ENCODE measurements around the gene ARHGAP24. TPM values are rescaled to one million over a fixed set of nuclear protein-coding genes. Genes with fewer than 3 reads are reported as not detected.
A peak's percentile ranks its signal among the peaks of the same experiment; 100 is the strongest.

ARHGAP24 gene
- total and polyA plus RNA-seq, 10 of the 15 experiments (the other 5 are each of a cell fraction or from before 2014, with no cell fraction given): 0.10 to 4.2 (median 0.52) TPM

DNA sequence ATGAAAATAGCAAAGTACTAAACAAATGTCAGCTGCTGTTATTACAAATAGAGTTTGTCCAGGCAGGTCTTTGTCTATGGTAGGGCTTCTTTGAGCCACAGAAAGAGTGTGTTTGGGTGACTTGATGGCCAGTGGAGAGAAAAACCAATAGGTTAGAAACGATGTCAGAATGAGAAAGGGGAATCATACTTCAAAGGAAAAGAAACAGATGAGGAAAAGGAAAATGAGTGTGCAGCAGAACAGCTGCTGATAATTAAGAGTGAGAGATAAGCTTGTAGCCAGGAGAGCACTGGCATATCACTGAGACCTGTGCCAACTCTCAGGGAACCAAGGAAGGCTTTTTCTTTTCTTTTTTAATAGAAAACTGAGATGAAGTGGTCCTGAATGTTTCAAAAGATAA is 257.2 kb downstream of the ARHGAP24 start (continued):
- peak in 1 of 2 experiments; percentile 63; a peak in 2 of 4 replicates for TF ChIP-seq ETV6 (conservative IDR thresholded peaks at IDR 0.05 in 1 of 2, IDR thresholded peaks at IDR 0.05 in 1 of 2; ENCODE audit: borderline replicate concordance in 1 of 2, low read depth in 1 of 2)
- TF ChIP-seq BHLHE40 (IDR thresholded peaks at IDR 0.05; ENCODE audit: borderline replicate concordance in 1 of 2, low read depth in 2 of 2, low read length in 1 of 2): 0 out of 4 replicates have a peak, but pooled peaks of 1 of the 2 experiments have one; percentile 11
- TF ChIP-seq POLR2AphosphoS5 (IDR thresholded peaks at IDR 0.05; ENCODE audit: low read length): no peak
- no peak for TF ChIP-seq RAD51 (IDR thresholded peaks at IDR 0.05)
- TF ChIP-seq, protein P1, sequence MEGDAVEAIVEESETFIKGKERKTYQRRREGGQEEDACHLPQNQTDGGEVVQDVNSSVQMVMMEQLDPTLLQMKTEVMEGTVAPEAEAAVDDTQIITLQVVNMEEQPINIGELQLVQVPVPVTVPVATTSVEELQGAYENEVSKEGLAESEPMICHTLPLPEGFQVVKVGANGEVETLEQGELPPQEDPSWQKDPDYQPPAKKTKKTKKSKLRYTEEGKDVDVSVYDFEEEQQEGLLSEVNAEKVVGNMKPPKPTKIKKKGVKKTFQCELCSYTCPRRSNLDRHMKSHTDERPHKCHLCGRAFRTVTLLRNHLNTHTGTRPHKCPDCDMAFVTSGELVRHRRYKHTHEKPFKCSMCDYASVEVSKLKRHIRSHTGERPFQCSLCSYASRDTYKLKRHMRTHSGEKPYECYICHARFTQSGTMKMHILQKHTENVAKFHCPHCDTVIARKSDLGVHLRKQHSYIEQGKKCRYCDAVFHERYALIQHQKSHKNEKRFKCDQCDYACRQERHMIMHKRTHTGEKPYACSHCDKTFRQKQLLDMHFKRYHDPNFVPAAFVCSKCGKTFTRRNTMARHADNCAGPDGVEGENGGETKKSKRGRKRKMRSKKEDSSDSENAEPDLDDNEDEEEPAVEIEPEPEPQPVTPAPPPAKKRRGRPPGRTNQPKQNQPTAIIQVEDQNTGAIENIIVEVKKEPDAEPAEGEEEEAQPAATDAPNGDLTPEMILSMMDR (IDR thresholded peaks at IDR 0.05 in 2 of 3, conservative IDR thresholded peaks at IDR 0.05 in 1 of 3; ENCODE audit: control insufficient read depth in 2 of 3, extremely low read depth in 1 of 3, insufficient read depth in 1 of 3, low read depth in 3 of 3, low read length in 3 of 3): no peak
- no peak for TF ChIP-seq MLLT1 (IDR thresholded peaks at IDR 0.05)
- TF ChIP-seq HDAC2 (IDR thresholded peaks at IDR 0.05): no peak
- TF ChIP-seq SMARCA5 (IDR thresholded peaks at IDR 0.05): no peak
- TF ChIP-seq, protein P2, sequence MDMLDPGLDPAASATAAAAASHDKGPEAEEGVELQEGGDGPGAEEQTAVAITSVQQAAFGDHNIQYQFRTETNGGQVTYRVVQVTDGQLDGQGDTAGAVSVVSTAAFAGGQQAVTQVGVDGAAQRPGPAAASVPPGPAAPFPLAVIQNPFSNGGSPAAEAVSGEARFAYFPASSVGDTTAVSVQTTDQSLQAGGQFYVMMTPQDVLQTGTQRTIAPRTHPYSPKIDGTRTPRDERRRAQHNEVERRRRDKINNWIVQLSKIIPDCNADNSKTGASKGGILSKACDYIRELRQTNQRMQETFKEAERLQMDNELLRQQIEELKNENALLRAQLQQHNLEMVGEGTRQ (IDR thresholded peaks at IDR 0.05; ENCODE audit: borderline replicate concordance, low read depth, low read length): no peak
- TF ChIP-seq SPI1 (IDR thresholded peaks at IDR 0.05; ENCODE audit: borderline replicate concordance, insufficient read depth, low read depth, low read length): no peak
- no peak for TF ChIP-seq JUND (IDR thresholded peaks at IDR 0.05; ENCODE audit: low read depth, low read length)
- no peak for TF ChIP-seq ZNF274 (IDR thresholded peaks at IDR 0.05; ENCODE audit: insufficient read depth, insufficient read length)
- no peak for TF ChIP-seq NFXL1 (IDR thresholded peaks at IDR 0.05; ENCODE audit: borderline replicate concordance)
- TF ChIP-seq FOS (IDR thresholded peaks at IDR 0.05; ENCODE audit: borderline replicate concordance, extremely low read depth, insufficient read length): no peak
- peak; percentile 88 for TF ChIP-seq TCF12 (IDR thresholded peaks at IDR 0.05; ENCODE audit: low read depth, low read length)
- TF ChIP-seq CREB1 (IDR thresholded peaks at IDR 0.05; ENCODE audit: low read depth): peak; percentile 38; the same call in 1 of the 2 replicates
- TF ChIP-seq, protein P3, sequence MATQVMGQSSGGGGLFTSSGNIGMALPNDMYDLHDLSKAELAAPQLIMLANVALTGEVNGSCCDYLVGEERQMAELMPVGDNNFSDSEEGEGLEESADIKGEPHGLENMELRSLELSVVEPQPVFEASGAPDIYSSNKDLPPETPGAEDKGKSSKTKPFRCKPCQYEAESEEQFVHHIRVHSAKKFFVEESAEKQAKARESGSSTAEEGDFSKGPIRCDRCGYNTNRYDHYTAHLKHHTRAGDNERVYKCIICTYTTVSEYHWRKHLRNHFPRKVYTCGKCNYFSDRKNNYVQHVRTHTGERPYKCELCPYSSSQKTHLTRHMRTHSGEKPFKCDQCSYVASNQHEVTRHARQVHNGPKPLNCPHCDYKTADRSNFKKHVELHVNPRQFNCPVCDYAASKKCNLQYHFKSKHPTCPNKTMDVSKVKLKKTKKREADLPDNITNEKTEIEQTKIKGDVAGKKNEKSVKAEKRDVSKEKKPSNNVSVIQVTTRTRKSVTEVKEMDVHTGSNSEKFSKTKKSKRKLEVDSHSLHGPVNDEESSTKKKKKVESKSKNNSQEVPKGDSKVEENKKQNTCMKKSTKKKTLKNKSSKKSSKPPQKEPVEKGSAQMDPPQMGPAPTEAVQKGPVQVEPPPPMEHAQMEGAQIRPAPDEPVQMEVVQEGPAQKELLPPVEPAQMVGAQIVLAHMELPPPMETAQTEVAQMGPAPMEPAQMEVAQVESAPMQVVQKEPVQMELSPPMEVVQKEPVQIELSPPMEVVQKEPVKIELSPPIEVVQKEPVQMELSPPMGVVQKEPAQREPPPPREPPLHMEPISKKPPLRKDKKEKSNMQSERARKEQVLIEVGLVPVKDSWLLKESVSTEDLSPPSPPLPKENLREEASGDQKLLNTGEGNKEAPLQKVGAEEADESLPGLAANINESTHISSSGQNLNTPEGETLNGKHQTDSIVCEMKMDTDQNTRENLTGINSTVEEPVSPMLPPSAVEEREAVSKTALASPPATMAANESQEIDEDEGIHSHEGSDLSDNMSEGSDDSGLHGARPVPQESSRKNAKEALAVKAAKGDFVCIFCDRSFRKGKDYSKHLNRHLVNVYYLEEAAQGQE (IDR thresholded peaks at IDR 0.05; ENCODE audit: low read depth, low read length): no peak
- TF ChIP-seq GATAD2B (conservative IDR thresholded peaks at IDR 0.05; ENCODE audit: low read depth): no peak
- TF ChIP-seq TAF1 (IDR thresholded peaks at IDR 0.05; ENCODE audit: borderline replicate concordance, low read depth, low read length): no peak
- no peak for TF ChIP-seq RELB (IDR thresholded peaks at IDR 0.05; ENCODE audit: low read depth)
- no peak for TF ChIP-seq TBL1XR1 (IDR thresholded peaks at IDR 0.05; ENCODE audit: low read depth, low read length)
